HepG2 (cell line): ENCODE results near the gene HYAL1. TPM values are rescaled to one million over a fixed set of nuclear protein-coding genes. Genes with fewer than 3 reads are reported as not detected.

ENCODE experiments used
- ATM ChIP-seq: fragments of 450-650 bp; IDR thresholded peaks from 2 replicates; pipeline ENCODE4 v1.7.1; 2017; ENCODE audit warnings: mild to moderate bottlenecking, borderline replicate concordance
- BRD4 ChIP-seq: sonication (generic); formaldehyde crosslinking; IDR thresholded peaks from 2 replicates; pipeline ENCODE4 v1.4.0; 2020; ENCODE audit warnings: missing genetic modification reagents
- BRF2 ChIP-seq: sonication (generic); formaldehyde crosslinking; IDR thresholded peaks from 2 replicates; pipeline ENCODE4 v1.8.1; 2022; ENCODE audit warnings: mild to moderate bottlenecking, missing genetic modification reagents
- ELF4 ChIP-seq: sonication (generic); formaldehyde crosslinking; IDR thresholded peaks from 2 replicates; pipeline ENCODE4 v1.5.0; 2020; ENCODE audit warnings: missing genetic modification reagents, mild to moderate bottlenecking, moderate library complexity, borderline replicate concordance
- GFI1 ChIP-seq: sonication (generic); formaldehyde crosslinking; IDR thresholded peaks from 2 replicates; pipeline ENCODE4 v1.5.0; 2020; ENCODE audit warnings: missing genetic modification reagents, mild to moderate bottlenecking, borderline replicate concordance
- HNF4G ChIP-seq, 2 experiments: sonication (generic) in 1 of 2; formaldehyde crosslinking in 1 of 2; IDR thresholded peaks; 2 replicates each; pipeline versions ENCODE4 v1.4.0 to v1.6.1; 2011 to 2020; ENCODE audit warnings: borderline replicate concordance in 2 of 2, low read depth in 2 of 2, mild to moderate bottlenecking in 2 of 2, low read length in 1 of 2, missing genetic modification reagents in 1 of 2, moderate library complexity in 1 of 2
- KLF11 ChIP-seq: IDR thresholded peaks from 2 replicates; pipeline ENCODE4 v1.6.1; 2016; ENCODE audit warnings: missing compliant biosample characterization
- PLSCR1 ChIP-seq: sonication (generic); formaldehyde crosslinking; IDR thresholded peaks from 2 replicates; pipeline ENCODE4 v1.5.0; 2020; ENCODE audit warnings: missing genetic modification reagents, mild to moderate bottlenecking, borderline replicate concordance
- PRPF4 ChIP-seq: fragments of 200-400 bp; formaldehyde crosslinking; IDR thresholded peaks from 2 replicates; pipeline ENCODE4 v1.6.1; 2016; ENCODE audit warnings: low read length, low read depth; ENCODE audit not compliant: poor library complexity, severe bottlenecking
- REL ChIP-seq: sonication (generic); formaldehyde crosslinking; conservative IDR thresholded peaks from 2 replicates; pipeline ENCODE4 v1.8.0; 2022; ENCODE audit warnings: mild to moderate bottlenecking, missing genetic modification reagents, moderate library complexity
- SYNCRIP ChIP-seq: fragments of 200-400 bp; formaldehyde crosslinking; IDR thresholded peaks from 2 replicates; pipeline ENCODE4 v1.6.1; 2018; ENCODE audit warnings: mild to moderate bottlenecking, low read depth, low read length; ENCODE audit not compliant: insufficient read depth
- ZFP41 ChIP-seq: sonication (generic); formaldehyde crosslinking; IDR thresholded peaks from 2 replicates; pipeline ENCODE4 v1.4.0; 2020; ENCODE audit warnings: mild to moderate bottlenecking, missing genetic modification reagents, borderline replicate concordance
- ZNF296 ChIP-seq: sonication (generic); formaldehyde crosslinking; conservative IDR thresholded peaks from 2 replicates; pipeline ENCODE4 v1.5.0; 2020; ENCODE audit warnings: mild to moderate bottlenecking, missing genetic modification reagents
- ZNF558 ChIP-seq: sonication (generic); formaldehyde crosslinking; IDR thresholded peaks from 2 replicates; pipeline ENCODE4 v1.9.0; 2022; ENCODE audit warnings: mild to moderate bottlenecking, missing genetic modification reagents, borderline replicate concordance
- ZNF562 ChIP-seq: sonication (generic); formaldehyde crosslinking; IDR thresholded peaks from 2 replicates; pipeline ENCODE4 v1.8.0; 2022; ENCODE audit warnings: missing genetic modification reagents, borderline replicate concordance
- ZNF567 ChIP-seq: sonication (generic); formaldehyde crosslinking; IDR thresholded peaks from 2 replicates; pipeline ENCODE4 v1.8.1; 2023; ENCODE audit warnings: mild to moderate bottlenecking, missing genetic modification reagents, borderline replicate concordance
- ZNF616 ChIP-seq: sonication (generic); formaldehyde crosslinking; IDR thresholded peaks from 2 replicates; pipeline ENCODE4 v1.5.0; 2020; ENCODE audit warnings: low read depth, mild to moderate bottlenecking, missing genetic modification reagents
- ZNF775 ChIP-seq: sonication (generic); formaldehyde crosslinking; IDR thresholded peaks from 2 replicates; pipeline ENCODE4 v1.4.0; 2020; ENCODE audit warnings: missing genetic modification reagents, mild to moderate bottlenecking, moderate library complexity, borderline replicate concordance
- ZNF83 ChIP-seq: sonication (generic); formaldehyde crosslinking; IDR thresholded peaks from 2 replicates; pipeline ENCODE4 v1.4.0; 2020; ENCODE audit warnings: missing genetic modification reagents, mild to moderate bottlenecking, borderline replicate concordance
- ZSCAN21 ChIP-seq: sonication (generic); formaldehyde crosslinking; IDR thresholded peaks from 2 replicates; pipeline ENCODE4 v1.8.0; 2022; ENCODE audit warnings: mild to moderate bottlenecking, missing genetic modification reagents, moderate library complexity, borderline replicate concordance
- ZSCAN9 ChIP-seq: IDR thresholded peaks from 2 replicates; pipeline ENCODE4 v1.6.1; 2016; ENCODE audit warnings: borderline replicate concordance
- polyA plus RNA-seq, 8 experiments: library from polyadenylated mRNA; depleted of rRNA in 3 of 8; stranded (reverse) in 7 of 8; unstranded in 1 of 8; fragments of >200 nt; fragmentation: Illumina TruSeq in 4 of 8; extraction: Trizol in 4 of 8; gene quantifications; 2 replicates each; pipeline versions ENCODE4 v1.2.1 to v1.2.3, GENCODE V29; 2011 to 2016; ENCODE audit warnings: low read depth in 4 of 8, missing spikeins in 1 of 8, mixed read lengths in 1 of 8; ENCODE audit not compliant: insufficient read depth in 1 of 8
- total RNA-seq, 5 experiments: library from RNA; depleted of rRNA; stranded (reverse); fragments of >200 nt; fragmentation: Illumina TruSeq; extraction: Trizol; gene quantifications; 2 replicates each; pipeline ENCODE4 v1.2.3, GENCODE V29; 2016; ENCODE audit warnings: low read depth in 1 of 5
- TF ChIP-seq, protein P1 (sequence below): sonication (generic); formaldehyde crosslinking; IDR thresholded peaks from 2 replicates; pipeline ENCODE4; 2020; ENCODE audit warnings: missing genetic modification reagents, mild to moderate bottlenecking, borderline replicate concordance
- TF ChIP-seq, protein P2 (sequence below): sonication (generic); formaldehyde crosslinking; IDR thresholded peaks from 2 replicates; pipeline ENCODE4 v1.5.0; 2020; ENCODE audit warnings: missing genetic modification reagents

The HYAL1 gene
- total and polyA plus RNA-seq, 2 of the 13 experiments (the other 11 are each of a cell fraction or from before 2014, with no cell fraction given), result 76.5 to 193 TPM

GRCh38 chr3:50350527-50351322, 47.4 kb upstream of the HYAL1 start, which contains the start of the genes CYB561D2 and NPRL2 (continued):
- peak; percentile 91 for TF ChIP-seq ZNF567 (CRISPR knock-in tag)
- TF ChIP-seq HNF4G (IDR thresholded peaks at IDR 0.05; ENCODE audit: borderline replicate concordance, low read depth, low read length), result no peak
- peak; percentile 52; the same call in 1 of the 2 replicates for TF ChIP-seq HNF4G (CRISPR knock-in tag; IDR thresholded peaks at IDR 0.05; ENCODE audit: borderline replicate concordance, low read depth)
- TF ChIP-seq ZNF775 (CRISPR knock-in tag), result no peak
- TF ChIP-seq ZSCAN21, result peak; percentile 90; the same call in 1 of the 2 replicates
- TF ChIP-seq, protein P1, sequence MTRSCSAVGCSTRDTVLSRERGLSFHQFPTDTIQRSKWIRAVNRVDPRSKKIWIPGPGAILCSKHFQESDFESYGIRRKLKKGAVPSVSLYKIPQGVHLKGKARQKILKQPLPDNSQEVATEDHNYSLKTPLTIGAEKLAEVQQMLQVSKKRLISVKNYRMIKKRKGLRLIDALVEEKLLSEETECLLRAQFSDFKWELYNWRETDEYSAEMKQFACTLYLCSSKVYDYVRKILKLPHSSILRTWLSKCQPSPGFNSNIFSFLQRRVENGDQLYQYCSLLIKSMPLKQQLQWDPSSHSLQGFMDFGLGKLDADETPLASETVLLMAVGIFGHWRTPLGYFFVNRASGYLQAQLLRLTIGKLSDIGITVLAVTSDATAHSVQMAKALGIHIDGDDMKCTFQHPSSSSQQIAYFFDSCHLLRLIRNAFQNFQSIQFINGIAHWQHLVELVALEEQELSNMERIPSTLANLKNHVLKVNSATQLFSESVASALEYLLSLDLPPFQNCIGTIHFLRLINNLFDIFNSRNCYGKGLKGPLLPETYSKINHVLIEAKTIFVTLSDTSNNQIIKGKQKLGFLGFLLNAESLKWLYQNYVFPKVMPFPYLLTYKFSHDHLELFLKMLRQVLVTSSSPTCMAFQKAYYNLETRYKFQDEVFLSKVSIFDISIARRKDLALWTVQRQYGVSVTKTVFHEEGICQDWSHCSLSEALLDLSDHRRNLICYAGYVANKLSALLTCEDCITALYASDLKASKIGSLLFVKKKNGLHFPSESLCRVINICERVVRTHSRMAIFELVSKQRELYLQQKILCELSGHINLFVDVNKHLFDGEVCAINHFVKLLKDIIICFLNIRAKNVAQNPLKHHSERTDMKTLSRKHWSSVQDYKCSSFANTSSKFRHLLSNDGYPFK (CRISPR knock-in tag), result peak; percentile 92
- TF ChIP-seq ZNF616, result peak; percentile 97
- 0 out of 2 replicates have a peak, but pooled peaks have one; percentile 22 for TF ChIP-seq BRD4 (CRISPR knock-in tag)
- TF ChIP-seq PRPF4, result no peak
- TF ChIP-seq ATM, result no peak
- peak; percentile 78; the same call in 1 of the 2 replicates for TF ChIP-seq ZNF562 (CRISPR knock-in tag)
- peak; percentile 98 for TF ChIP-seq ZNF83
- TF ChIP-seq ZNF296 (CRISPR knock-in tag), result peak; percentile 81; the same call in 1 of the 2 replicates
- peak; percentile 97 for TF ChIP-seq BRF2 (CRISPR knock-in tag)
- TF ChIP-seq ZNF558, result peak; percentile 97
- peak; percentile 89 for TF ChIP-seq ZSCAN9 (CRISPR knock-in tag)
- TF ChIP-seq KLF11 (CRISPR knock-in tag), result peak; percentile 95
- TF ChIP-seq ELF4 (CRISPR knock-in tag), result peak; percentile 99
- peak; percentile 98 for TF ChIP-seq ZFP41 (CRISPR knock-in tag)
- TF ChIP-seq, protein P2, sequence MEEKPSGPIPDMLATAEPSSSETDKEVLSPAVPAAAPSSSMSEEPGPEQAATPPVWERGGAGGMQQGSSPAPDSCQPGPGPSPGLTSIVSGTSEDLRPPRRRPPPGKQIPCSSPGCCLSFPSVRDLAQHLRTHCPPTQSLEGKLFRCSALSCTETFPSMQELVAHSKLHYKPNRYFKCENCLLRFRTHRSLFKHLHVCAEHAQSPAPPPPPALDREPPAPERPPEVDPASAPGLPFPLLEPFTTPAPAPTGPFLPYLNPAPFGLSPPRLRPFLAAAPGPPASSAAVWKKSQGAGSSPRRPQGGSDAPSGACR (CRISPR knock-in tag), result peak; percentile 94
- 0 out of 2 replicates have a peak, but pooled peaks have one; percentile 47 for TF ChIP-seq PLSCR1 (CRISPR knock-in tag)
- peak; percentile 92 for TF ChIP-seq REL (CRISPR knock-in tag)
- TF ChIP-seq SYNCRIP, result no peak
- TF ChIP-seq GFI1 (CRISPR knock-in tag), result no peak
